Measurements from ENCODE around the gene MUC5B. TPM values are rescaled to one million over a fixed set of nuclear protein-coding genes. Genes with fewer than 3 reads are reported as not detected.

MUC5B gene
- total and polyA plus RNA-seq, 4 donors = 0.17 to 0.95 (median 0.50) TPM; not detected in 1

DNA sequence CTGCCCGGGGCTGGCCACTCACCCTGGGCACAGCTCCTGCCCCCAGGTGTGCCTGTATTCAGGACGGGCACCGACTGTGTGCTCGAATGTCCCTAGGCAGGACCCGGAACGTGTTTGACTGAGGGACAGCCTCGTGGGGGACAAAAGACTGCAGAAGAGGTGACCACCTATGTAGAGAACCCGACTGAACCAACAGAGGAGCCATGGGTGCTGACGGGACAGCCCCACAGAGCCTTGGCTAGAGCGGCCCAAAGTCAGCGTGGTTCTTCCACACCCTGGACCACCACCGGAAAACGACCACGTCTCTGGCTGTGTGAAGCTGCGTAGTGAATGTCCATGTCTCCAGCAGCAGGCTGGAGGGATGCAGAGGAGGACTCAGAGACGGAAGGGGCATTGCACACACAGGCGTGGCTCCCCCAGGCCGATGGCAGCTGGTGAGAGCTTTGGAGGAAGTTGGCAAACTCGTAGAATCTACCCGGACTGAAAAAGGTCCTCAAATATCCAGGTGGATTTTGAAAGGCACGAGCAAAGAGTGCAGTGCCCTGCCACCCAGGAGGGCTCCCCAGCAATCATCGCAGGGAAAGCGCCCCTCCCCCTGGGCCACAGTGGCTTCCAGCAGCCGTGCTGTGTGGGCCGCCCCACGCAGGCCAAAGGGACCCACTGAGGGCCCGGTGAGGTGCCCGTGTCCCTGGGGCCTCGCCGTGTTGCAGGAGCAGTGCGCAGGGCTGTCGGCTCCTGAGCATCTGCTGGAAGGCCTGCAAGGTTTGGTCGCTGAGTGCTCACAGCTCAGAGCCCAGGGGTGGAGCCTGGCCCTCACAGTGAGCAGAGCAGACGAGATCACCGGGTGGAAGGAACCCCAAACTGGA, 17.5 kb upstream of the MUC5B start:
- 71% methylated on average over 35 of the region's 35 CpGs for WGBS
- no peaks in the 10 kb centered on the region for H3K9me3 ChIP-seq (ENCODE audit: control insufficient read depth in 4 of 4, low read length in 3 of 4)
- H3K4me1 ChIP-seq (ENCODE audit: control insufficient read depth in 4 of 4, insufficient read depth in 4 of 4, low read length in 3 of 4) = peaks cover 0 to 1% (median 0%) of the 10 kb centered on the region in 4 donors
- no peak overlapping the region for H3K9ac ChIP-seq (ENCODE audit: low read depth in 1 of 2, low read length in 2 of 2)
- H3K36me3 ChIP-seq (ENCODE audit: control insufficient read depth in 4 of 4, insufficient read depth in 3 of 4, low read depth in 1 of 4, low read length in 3 of 4) = no peaks in the 10 kb centered on the region
- no peaks in the 10 kb centered on the region for H3K27me3 ChIP-seq (ENCODE audit: control insufficient read depth in 4 of 4, insufficient read depth in 4 of 4, low read length in 3 of 4)
- no peak for DNase-seq (ENCODE audit: low spot score)
- H3K4me3 ChIP-seq (ENCODE audit: low read depth in 1 of 3, low read length in 3 of 3) = no peak overlapping the region
- TF ChIP-seq MAX (IDR thresholded peaks at IDR 0.05) (no peak), HNF4A (conservative IDR thresholded peaks at IDR 0.05) (no peak), ZBTB33 (IDR thresholded peaks at IDR 0.05) (no peak), NR2F2 (IDR thresholded peaks at IDR 0.05) (no peak), EGR1 (IDR thresholded peaks at IDR 0.05; ENCODE audit: low read depth in 2 of 2) (no peak), FOXA2 (IDR thresholded peaks at IDR 0.05) (no peak), GABPA (IDR thresholded peaks at IDR 0.05 in 1 of 2, conservative IDR thresholded peaks at IDR 0.05 in 1 of 2) (no peak), SP1 (IDR thresholded peaks at IDR 0.05) (no peak), RAD21 (IDR thresholded peaks at IDR 0.05) (no peak), TAF1 (conservative IDR thresholded peaks at IDR 0.05) (no peak), RXRA (IDR thresholded peaks at IDR 0.05) (no peak), YY1 (IDR thresholded peaks at IDR 0.05) (no peak), JUND (IDR thresholded peaks at IDR 0.05) (no peak), ATF3 (IDR thresholded peaks at IDR 0.05) (no peak), HNF4G (IDR thresholded peaks at IDR 0.05) (no peak), FOXA1 (IDR thresholded peaks at IDR 0.05) (no peak)
- TF ChIP-seq, protein P1, sequence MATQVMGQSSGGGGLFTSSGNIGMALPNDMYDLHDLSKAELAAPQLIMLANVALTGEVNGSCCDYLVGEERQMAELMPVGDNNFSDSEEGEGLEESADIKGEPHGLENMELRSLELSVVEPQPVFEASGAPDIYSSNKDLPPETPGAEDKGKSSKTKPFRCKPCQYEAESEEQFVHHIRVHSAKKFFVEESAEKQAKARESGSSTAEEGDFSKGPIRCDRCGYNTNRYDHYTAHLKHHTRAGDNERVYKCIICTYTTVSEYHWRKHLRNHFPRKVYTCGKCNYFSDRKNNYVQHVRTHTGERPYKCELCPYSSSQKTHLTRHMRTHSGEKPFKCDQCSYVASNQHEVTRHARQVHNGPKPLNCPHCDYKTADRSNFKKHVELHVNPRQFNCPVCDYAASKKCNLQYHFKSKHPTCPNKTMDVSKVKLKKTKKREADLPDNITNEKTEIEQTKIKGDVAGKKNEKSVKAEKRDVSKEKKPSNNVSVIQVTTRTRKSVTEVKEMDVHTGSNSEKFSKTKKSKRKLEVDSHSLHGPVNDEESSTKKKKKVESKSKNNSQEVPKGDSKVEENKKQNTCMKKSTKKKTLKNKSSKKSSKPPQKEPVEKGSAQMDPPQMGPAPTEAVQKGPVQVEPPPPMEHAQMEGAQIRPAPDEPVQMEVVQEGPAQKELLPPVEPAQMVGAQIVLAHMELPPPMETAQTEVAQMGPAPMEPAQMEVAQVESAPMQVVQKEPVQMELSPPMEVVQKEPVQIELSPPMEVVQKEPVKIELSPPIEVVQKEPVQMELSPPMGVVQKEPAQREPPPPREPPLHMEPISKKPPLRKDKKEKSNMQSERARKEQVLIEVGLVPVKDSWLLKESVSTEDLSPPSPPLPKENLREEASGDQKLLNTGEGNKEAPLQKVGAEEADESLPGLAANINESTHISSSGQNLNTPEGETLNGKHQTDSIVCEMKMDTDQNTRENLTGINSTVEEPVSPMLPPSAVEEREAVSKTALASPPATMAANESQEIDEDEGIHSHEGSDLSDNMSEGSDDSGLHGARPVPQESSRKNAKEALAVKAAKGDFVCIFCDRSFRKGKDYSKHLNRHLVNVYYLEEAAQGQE (IDR thresholded peaks at IDR 0.05) = no peak
- TF ChIP-seq, protein P2, sequence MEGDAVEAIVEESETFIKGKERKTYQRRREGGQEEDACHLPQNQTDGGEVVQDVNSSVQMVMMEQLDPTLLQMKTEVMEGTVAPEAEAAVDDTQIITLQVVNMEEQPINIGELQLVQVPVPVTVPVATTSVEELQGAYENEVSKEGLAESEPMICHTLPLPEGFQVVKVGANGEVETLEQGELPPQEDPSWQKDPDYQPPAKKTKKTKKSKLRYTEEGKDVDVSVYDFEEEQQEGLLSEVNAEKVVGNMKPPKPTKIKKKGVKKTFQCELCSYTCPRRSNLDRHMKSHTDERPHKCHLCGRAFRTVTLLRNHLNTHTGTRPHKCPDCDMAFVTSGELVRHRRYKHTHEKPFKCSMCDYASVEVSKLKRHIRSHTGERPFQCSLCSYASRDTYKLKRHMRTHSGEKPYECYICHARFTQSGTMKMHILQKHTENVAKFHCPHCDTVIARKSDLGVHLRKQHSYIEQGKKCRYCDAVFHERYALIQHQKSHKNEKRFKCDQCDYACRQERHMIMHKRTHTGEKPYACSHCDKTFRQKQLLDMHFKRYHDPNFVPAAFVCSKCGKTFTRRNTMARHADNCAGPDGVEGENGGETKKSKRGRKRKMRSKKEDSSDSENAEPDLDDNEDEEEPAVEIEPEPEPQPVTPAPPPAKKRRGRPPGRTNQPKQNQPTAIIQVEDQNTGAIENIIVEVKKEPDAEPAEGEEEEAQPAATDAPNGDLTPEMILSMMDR (IDR thresholded peaks at IDR 0.05; ENCODE audit: low read depth, low read length, missing input control) = no peak
- no peak overlapping the region for H3K27ac ChIP-seq (ENCODE audit: low read depth in 1 of 2, low read length in 2 of 2)

Measured in liver (tissue), 9 donors.